MCF 10A (cell line): ENCODE results near the gene PTPRG. TPM values are rescaled to one million over a fixed set of nuclear protein-coding genes. Genes with fewer than 3 reads are reported as not detected.

Experiments
- BruUV-seq: library from RNA; stranded (reverse); fragments of 400-500 nt; replicated peaks from 2 replicates; lab custom pipeline; 2021; lab: Mats Ljungman, UMichigan
- CTCF ChIA-PET: fragments of 300-600 bp; sonication (Branson Sonifier 250); formaldehyde crosslinking; extraction: SDS; loops from one replicate; lab custom pipeline; 2021; ENCODE audit warnings: antibody characterized with exemption, inconsistent platforms; lab: Yijun Ruan, JAX
- POLR2A ChIA-PET: fragments of 300-600, 350-650 bp; sonication (Branson Sonifier 250); formaldehyde crosslinking; extraction: SDS; loops from one replicate; lab custom pipeline; 2020; ENCODE audit warnings: antibody characterized with exemption, inconsistent platforms; lab: Yijun Ruan, JAX
- DNase-seq: peaks from one replicate; pipeline ENCODE4 v3.0.0-alpha.2; 2018; ENCODE audit not compliant: unreplicated experiment
- H3K27ac Mint-ChIP-seq: one replicate; pipeline ENCODE4 v1.8.0; 2022; ENCODE audit warnings: mild to moderate bottlenecking, low read depth, mixed read lengths; ENCODE audit not compliant: unreplicated experiment
- H3K27me3 Mint-ChIP-seq: one replicate; pipeline ENCODE4 v1.8.0; 2022; ENCODE audit warnings: mixed read lengths; ENCODE audit not compliant: insufficient read depth, unreplicated experiment
- H3K36me3 Mint-ChIP-seq: one replicate; pipeline ENCODE4 v1.8.0; 2022; ENCODE audit warnings: mild to moderate bottlenecking, moderate library complexity, mixed read lengths; ENCODE audit not compliant: insufficient read depth, unreplicated experiment
- H3K4me1 Mint-ChIP-seq: one replicate; pipeline ENCODE4 v1.8.0; 2022; ENCODE audit warnings: mixed read lengths; ENCODE audit not compliant: insufficient read depth, unreplicated experiment
- H3K4me3 Mint-ChIP-seq: one replicate; pipeline ENCODE4 v1.8.0; 2022; ENCODE audit warnings: mild to moderate bottlenecking, moderate library complexity, mixed read lengths; ENCODE audit not compliant: unreplicated experiment
- H3K9me3 Mint-ChIP-seq: one replicate; pipeline ENCODE4 v1.8.0; 2022; ENCODE audit warnings: mixed read lengths; ENCODE audit not compliant: unreplicated experiment
- intact Hi-C: fragments of 100-400 bp; cut with micrococcal nuclease; formaldehyde crosslinking; loops from 2 replicates; pipeline ENCODE4 v1.14.1; 2022
- total RNA-seq: library from RNA; stranded (reverse); gene quantifications from 2 replicates; pipeline ENCODE4 v1.2.3, GENCODE V29; 2022
- TF ChIP-seq, protein P1 (sequence below): fragments of 200-600 bp; IDR thresholded peaks from one replicate; pipeline ENCODE4 v1.8.0; 2022; ENCODE audit warnings: antibody characterized with exemption, mild to moderate bottlenecking; ENCODE audit not compliant: unreplicated experiment

PTPRG gene
- total RNA-seq, 1 experiment from 2014 or later: 54.5 TPM

DNA sequence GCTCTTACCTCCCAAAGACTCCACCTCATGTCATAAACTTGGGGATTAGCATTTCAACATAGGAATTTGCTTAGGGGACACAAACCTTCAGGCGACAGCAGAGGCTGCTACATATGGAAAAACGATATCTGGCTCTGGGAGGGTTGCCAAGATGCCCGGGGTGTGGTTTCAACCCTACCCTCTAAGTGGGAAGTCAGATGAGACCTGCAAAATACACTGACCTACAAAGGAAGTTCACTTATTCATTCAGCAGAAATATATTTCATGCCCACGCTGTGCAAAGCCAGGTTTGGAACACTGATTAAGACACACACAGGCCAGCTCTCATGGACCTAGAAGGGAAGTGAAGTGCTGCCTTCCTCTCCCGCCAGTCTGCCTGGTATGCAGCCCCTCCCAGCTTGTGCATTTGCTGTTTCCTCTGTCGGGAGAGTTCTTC is 572.7 kb downstream of the PTPRG start:
- peak; percentile 73 for DNase-seq
- CTCF ChIA-PET: interaction anchor here (0.8 to 1.1 kb wide), 2 partner anchors 262 to 604 kb away, joined by 3 read pairs; no protein-coding TSS in a partner anchor
- peaks cover 13% of the 10 kb centered on the region for H3K4me1 Mint-ChIP-seq
- peaks cover 6% of the 10 kb centered on the region for H3K36me3 Mint-ChIP-seq
- no peaks in the 10 kb centered on the region for H3K9me3 Mint-ChIP-seq
- POLR2A ChIA-PET: interaction anchor here (0.7 kb wide), 1 partner anchor 15 kb away, joined by 3 read pairs; no protein-coding TSS in a partner anchor
- peak overlapping the region; percentile 22 for H3K4me3 Mint-ChIP-seq
- peak overlapping the region; percentile 43 for H3K27ac Mint-ChIP-seq
- BruUV-seq: no TSS peak
- H3K27me3 Mint-ChIP-seq: no peaks in the 10 kb centered on the region
- TF ChIP-seq, protein P1, sequence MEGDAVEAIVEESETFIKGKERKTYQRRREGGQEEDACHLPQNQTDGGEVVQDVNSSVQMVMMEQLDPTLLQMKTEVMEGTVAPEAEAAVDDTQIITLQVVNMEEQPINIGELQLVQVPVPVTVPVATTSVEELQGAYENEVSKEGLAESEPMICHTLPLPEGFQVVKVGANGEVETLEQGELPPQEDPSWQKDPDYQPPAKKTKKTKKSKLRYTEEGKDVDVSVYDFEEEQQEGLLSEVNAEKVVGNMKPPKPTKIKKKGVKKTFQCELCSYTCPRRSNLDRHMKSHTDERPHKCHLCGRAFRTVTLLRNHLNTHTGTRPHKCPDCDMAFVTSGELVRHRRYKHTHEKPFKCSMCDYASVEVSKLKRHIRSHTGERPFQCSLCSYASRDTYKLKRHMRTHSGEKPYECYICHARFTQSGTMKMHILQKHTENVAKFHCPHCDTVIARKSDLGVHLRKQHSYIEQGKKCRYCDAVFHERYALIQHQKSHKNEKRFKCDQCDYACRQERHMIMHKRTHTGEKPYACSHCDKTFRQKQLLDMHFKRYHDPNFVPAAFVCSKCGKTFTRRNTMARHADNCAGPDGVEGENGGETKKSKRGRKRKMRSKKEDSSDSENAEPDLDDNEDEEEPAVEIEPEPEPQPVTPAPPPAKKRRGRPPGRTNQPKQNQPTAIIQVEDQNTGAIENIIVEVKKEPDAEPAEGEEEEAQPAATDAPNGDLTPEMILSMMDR: no peak
- intact Hi-C loops: no loop called here

DNA sequence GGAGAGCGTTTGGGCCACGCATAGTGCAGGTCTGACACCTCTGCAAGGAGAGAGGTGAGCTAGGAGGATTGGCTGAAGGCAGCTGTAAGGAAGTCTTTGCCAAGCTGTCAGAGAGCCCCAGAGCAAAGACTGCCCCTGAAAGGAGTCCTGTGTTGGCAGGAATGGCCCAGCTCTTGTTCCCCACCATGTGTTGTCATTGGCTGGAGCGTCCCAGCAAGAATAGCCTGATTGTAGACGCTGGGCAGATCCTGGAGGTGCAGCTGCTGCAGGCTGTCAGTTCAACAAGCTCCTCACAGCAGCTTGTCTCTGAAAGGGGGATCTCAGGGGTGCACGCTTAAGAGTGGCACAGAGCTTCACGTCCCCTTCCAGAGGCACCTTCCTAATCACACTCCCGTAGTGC is 574.4 kb downstream of the PTPRG start:
- H3K4me1 Mint-ChIP-seq: peaks cover 22% of the 10 kb centered on the region

DNA sequence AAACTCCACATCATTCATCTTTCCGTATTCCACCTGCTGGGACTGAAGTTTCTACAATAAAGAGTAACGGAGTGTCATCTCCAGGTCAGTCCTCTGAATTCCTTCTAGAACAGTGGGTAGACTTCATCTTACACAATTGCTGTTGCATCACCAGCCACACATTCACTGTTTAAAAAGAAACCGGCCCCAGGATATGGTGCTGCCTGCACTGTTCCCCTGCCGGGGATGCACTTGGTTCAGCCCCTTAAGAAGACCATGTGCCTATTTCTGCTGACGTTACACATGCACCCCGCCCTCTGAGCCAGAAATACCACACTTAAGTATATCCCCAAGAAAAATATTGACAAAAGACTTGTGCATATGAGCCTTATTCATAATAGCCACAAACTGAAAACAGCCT is 578.6 kb downstream of the PTPRG start:
- peaks cover 15% of the 10 kb centered on the region for H3K4me1 Mint-ChIP-seq
- peak; percentile 81 for DNase-seq
- ChIA-PET CTCF (interaction anchor here (0.6 kb wide), 1 partner anchor 14 kb away, joined by 3 read pairs; no protein-coding TSS in a partner anchor), POLR2A (no interaction called here)
- TF ChIP-seq, protein P1: no peak
- no peaks in the 10 kb centered on the region for H3K9me3 Mint-ChIP-seq
- BruUV-seq: no TSS peak
- H3K27ac Mint-ChIP-seq: no peak overlapping the region
- intact Hi-C loops: no loop called here
- H3K27me3 Mint-ChIP-seq: no peaks in the 10 kb centered on the region
- peaks cover 20% of the 10 kb centered on the region for H3K36me3 Mint-ChIP-seq
- no peak overlapping the region for H3K4me3 Mint-ChIP-seq

More for the DNA sequence above, 574.4 kb downstream of the PTPRG start:
- intact Hi-C loops: no loop called here
- no peak for DNase-seq
- no peaks in the 10 kb centered on the region for H3K9me3 Mint-ChIP-seq
- H3K36me3 Mint-ChIP-seq: peaks cover 12% of the 10 kb centered on the region
- TF ChIP-seq, protein P1: no peak
- no peak overlapping the region for H3K4me3 Mint-ChIP-seq
- no peaks in the 10 kb centered on the region for H3K27me3 Mint-ChIP-seq
- CTCF ChIA-PET: interaction anchor here (0.6 to 0.9 kb wide), 2 partner anchors 18 to 53 kb away, joined by 3 to 5 read pairs; no protein-coding TSS in a partner anchor
- POLR2A ChIA-PET: interaction anchor here (0.8 kb wide), 1 partner anchor 17 kb away, joined by 4 read pairs; no protein-coding TSS in a partner anchor
- H3K27ac Mint-ChIP-seq: no peak overlapping the region
- no TSS peak for BruUV-seq

DNA sequence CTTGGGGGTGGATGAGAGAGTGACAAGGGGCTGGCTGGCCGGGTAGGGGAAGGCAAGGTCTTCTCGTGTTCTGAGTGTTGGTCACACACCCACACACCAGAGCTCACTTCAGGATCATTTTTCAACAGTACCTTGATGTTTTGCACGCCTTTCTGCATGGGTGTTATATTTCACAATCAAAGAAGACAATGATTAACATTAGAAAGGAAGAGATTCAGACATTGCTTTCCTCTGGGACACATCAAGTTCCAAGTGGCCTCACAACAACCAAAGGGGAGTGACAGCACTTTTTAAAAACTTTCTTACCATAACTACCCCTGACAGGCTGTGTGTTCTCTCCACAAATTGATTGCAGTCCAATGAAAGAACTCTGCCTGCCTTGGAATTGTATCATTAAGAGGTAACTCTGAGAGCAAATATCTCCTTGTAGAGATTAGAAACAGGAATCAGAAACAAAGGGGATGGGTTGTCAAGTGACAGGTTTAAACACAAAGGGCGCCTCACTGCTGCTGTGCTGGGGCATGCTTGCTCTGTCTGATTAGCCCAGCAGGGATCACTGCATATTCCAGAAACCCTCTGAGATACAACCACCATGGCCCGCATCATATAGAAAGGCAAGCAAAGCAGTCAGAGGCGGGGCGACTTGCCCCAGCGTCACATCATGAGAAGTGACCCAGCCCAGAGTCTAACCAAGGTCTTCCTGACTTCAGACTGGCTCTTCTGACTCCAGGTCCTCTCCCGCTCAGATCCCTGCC is 581.1 kb downstream of the PTPRG start:
- BruUV-seq: no TSS peak
- no peak overlapping the region for H3K4me3 Mint-ChIP-seq
- CTCF ChIA-PET: interaction anchor here (0.9 to 1.0 kb wide), 2 partner anchors 11 to 247 kb away, joined by 3 read pairs; no protein-coding TSS in a partner anchor

More for the DNA sequence above, 581.1 kb downstream of the PTPRG start:
- intact Hi-C loops: no loop called here
- Mint-ChIP-seq H3K9me3 (no peaks in the 10 kb centered on the region), H3K27ac (no peak overlapping the region), H3K4me1 (peaks cover 15% of the 10 kb centered on the region), H3K27me3 (no peaks in the 10 kb centered on the region), H3K36me3 (peaks cover 28% of the 10 kb centered on the region)
- TF ChIP-seq, protein P1: no peak
- POLR2A ChIA-PET: no interaction called here
- peak; percentile 10 for DNase-seq
